Inferior parietal cortex (tissue), 1 donor: ENCODE data around the gene THSD4.
"Not testable (repeated sequence)": the region's sequence is repeated elsewhere in the genome, so short reads cannot be mapped to it uniquely, and the experiment has no call there.

Source experiments
- DNase-seq: peaks from one replicate; pipeline ENCODE4 v3.0.0-alpha.2; 2016; ENCODE audit errors: extremely low spot score

THSD4 gene

DNA sequence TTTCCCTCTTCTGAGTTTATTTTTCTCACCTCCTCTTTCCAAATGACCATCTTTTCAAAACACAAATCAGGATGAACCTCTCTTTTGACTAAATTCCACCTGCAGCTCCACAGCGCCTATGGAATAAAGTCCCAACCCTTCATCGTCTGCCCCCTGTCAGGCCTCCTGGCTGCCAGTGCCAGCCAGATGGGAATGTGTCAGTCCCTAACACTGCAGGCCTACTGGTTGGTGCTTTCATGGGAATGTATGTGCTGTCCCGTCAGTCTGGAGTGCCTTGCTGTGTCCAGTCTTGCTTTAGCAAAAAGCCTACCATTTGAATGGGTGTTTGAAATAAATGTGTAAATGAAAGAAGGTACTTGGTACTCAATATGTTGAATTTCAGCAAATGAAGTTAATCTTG lies 310.1 kb downstream of the THSD4 start:
- DNase-seq, result no peak

GRCh38 chr15:71426792-71427191 lies 311.5 kb downstream of the THSD4 start:
- DNase-seq, result no peak

DNA sequence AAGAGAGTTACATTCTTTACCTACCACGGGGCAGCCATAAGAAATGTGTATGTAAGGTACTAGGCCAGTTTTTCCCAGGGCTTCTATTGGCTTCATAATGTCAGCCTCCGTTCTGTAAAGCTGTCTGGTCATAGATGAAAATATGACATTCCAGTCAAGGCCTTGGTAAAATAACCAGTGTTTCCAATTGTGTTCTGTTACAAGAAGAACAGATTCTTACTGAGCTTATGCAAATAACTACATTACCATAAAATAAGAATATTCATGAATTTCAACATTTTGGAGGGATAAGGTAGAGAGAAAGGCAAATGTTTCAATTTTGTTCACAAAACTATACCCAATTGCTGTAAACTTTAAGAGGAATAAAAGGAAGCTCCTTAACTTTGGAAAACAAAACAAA lies 315.5 kb downstream of the THSD4 start:
- no peak for DNase-seq

DNA sequence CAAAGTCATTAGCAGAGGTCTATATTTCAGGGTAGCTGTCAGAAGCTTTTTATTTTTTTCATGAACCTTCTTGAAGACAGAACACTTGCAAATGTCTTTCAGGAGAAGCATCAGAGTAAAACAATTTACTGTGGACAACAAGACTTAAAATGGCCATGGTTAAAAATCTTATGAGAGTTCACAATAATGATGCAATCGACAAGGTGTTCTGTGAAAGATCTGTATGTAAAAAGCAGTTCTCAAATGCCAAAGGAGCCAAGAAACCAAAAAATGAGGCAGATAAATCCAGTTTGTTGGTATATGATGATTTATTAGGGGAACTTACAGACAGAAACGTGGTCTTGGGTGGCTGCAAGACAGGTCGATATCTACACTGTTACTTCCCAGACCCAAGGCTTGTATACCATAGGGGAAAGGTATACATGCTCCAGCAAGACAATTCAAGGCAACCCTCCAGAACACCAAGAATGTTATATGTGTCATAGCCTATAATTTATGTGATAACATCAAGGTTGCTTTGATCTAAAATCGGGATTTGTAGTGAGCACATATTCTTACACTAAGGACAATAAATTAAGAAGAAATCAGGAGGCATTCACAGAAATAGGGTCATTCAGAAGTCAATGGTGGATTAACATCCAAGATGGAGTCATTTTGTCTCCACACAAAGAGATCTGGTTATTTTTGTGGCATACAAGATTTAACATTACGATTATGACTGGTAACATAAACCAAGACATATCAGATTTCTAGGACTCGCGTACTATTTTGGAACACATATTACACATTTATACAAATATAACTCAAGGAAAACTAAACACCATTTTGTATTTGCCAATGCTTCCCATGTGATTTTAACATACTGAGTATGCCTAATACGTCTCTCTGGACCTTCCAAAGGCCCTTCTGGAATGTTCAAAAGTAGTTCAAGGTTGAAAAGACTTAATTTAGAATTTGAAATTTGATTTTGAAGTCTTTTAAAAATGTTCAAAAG lies 316.4 kb downstream of the THSD4 start:
- DNase-seq, result no peak

DNA sequence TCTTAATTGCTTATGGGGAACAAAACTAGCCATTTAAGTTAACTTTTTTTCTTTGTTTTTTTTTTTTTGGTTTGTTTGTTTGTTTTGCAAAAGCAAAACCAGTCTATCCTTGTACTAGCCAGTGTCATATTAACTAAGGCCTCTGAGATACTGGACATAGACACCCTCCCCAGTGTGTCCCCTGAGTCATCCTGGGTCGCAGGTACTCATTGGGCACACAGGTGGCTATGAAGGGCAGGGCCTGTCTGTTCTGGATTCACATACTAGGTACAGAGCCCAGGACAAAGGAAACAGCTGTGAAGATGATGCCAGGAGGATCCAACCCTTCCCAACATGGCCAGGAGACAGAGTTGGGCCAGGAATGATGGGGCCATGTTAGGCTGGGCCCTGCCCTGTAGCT lies 318.1 kb downstream of the THSD4 start:
- DNase-seq, result no peak

GRCh38 chr15:71434774-71435173 lies 319.5 kb downstream of the THSD4 start:
- no peak for DNase-seq

- no peak for DNase-seq
Observed at GRCh38 chr15:71435552-71435951, 320.3 kb downstream of the THSD4 start.

DNA sequence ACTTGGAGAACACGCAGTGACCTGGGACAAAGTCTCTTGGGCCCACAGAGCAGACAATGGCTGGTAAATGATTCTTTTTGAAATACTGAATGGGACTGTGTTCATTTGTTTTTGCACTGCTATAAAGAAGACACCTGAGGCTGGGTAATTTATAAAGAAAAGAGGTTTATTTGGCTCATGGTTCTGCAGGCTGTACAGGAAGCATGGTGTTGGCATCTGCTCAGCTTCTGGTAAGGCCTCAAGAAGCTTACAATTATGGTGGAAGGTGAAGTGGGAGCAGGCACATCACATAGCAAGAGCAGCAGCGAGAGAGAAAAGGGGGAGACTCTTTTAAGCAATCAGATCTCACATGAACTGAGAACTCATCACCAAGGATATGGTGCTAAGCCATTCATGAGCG lies 321.6 kb downstream of the THSD4 start:
- no peak for DNase-seq

DNA sequence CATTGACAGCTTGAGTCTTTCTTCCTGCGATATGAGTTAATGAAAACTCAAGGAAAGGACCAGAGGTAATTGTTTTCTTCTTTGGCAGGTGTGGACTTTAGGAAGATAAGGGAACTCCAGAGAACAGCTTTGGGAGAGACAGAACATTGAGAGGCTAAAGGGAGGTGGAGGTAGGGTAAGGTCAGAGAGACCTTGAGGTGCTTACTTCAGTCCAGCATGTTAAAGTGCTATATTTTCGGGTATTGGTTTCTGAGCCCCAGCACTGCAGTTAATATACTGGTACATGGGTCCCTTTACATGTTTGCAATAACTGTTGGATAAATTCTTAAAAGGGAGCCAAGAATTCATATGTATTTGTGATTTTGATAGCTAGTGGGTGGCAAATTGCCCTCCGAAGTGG lies 322.1 kb downstream of the THSD4 start:
- DNase-seq, result no peak

- DNase-seq, result no peak
Observed at GRCh38 chr15:71437919-71438318, 322.6 kb downstream of the THSD4 start.

DNA sequence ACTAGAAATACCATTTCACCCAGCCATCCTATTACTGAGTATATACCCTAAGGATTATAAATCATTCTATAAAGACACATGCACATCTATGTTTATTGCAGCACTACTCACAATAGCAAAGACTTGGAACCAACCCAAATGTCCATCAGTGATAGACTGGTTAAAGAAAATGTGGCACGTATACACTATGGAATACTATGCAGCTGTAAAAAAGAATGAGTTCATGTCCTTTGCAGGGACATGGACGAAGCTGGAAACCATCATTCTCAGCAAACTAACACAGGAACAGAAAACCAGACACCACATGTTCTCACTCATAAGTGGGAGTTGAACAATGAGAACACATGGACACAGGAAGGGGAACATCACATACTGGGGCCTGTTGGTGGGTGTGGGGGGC lies 324.2 kb downstream of the THSD4 start:
- not testable (repeated sequence) for DNase-seq

- peak; percentile 70 for DNase-seq
Observed at GRCh38 chr15:71440489-71441110, 325.3 kb downstream of the THSD4 start.

- DNase-seq, result peak; percentile 72
Observed at GRCh38 chr15:71443538-71443937, 328.3 kb downstream of the THSD4 start.

GRCh38 chr15:71444032-71444810 lies 328.9 kb downstream of the THSD4 start:
- DNase-seq, result no peak

- no peak for DNase-seq
Observed at GRCh38 chr15:71444866-71445590, 329.8 kb downstream of the THSD4 start.

GRCh38 chr15:71447328-71448250 lies 332.3 kb downstream of the THSD4 start:
- DNase-seq, result no peak

GRCh38 chr15:71448688-71449114 lies 333.4 kb downstream of the THSD4 start:
- DNase-seq, result peak; percentile 80

- DNase-seq, result no peak
Observed at GRCh38 chr15:71449363-71449762, 334.1 kb downstream of the THSD4 start.

GRCh38 chr15:71449956-71450355 lies 334.7 kb downstream of the THSD4 start:
- DNase-seq, result no peak

DNA sequence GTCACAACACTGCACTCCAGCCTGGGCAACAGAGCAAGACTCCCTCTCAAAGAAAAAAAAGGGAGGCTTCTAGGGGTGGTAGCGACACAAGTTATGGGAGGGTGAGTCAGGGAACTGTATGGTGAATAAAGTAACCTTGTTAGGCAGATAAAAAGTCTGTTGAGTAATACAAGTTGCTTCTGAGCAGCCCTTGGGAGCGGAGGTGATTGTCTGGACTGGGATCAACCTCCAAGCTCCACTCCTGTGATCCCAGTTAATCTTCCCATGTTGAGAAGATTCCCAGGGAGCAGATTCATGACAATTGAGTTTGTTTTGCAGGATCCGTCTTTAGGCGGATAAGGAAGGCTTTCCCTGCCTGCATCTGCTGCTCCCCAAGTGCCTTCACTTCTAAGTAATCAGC lies 335.9 kb downstream of the THSD4 start:
- DNase-seq, result no peak
